WERI-Rb-1 (cell line): ENCODE data around the gene EML2.

Experiments used
- DNase-seq: peaks from one replicate; pipeline ENCODE4 v3.0.0-alpha.2; 2020
- H3K27ac ChIP-seq: fragments of 250-450 bp; sonication (Bioruptor Pico); 2 replicates; pipeline ENCODE4 v1.5.1; 2020; ENCODE audit warnings: mild to moderate bottlenecking, moderate library complexity
- H3K27me3 ChIP-seq: fragments of 250-450 bp; sonication (Bioruptor Pico); 2 replicates; pipeline ENCODE4 v1.5.1; 2021; ENCODE audit warnings: mild to moderate bottlenecking, low read depth, moderate library complexity; ENCODE audit not compliant: insufficient read depth, severe bottlenecking
- H3K36me3 ChIP-seq: fragments of 250-450 bp; sonication (Bioruptor Pico); 2 replicates; pipeline ENCODE4 v1.5.1; 2020; ENCODE audit warnings: mild to moderate bottlenecking, moderate library complexity
- H3K4me3 ChIP-seq: 2 replicates; pipeline ENCODE4 v1.5.1; 2011; ENCODE audit warnings: low read depth, mild to moderate bottlenecking, control low read depth, low read length
- H3K9me3 ChIP-seq: fragments of 250-450 bp; sonication (Bioruptor Pico); 2 replicates; pipeline ENCODE4 v1.5.1; 2021; ENCODE audit warnings: mild to moderate bottlenecking, moderate library complexity; ENCODE audit not compliant: severe bottlenecking
- CTCF ChIP-seq: IDR thresholded peaks from 2 replicates; pipeline ENCODE4 v1.5.1; 2011; ENCODE audit warnings: low read depth, mild to moderate bottlenecking, control low read depth, inconsistent platforms, low read length

Gene EML2

GRCh38 chr19:45601524-45602374 lies 37.4 kb downstream of the EML2 start, which contains the start of gene GPR4:
Gene GPR4, minus strand, starts transcription at chr19:45602212. Its CDS starts 10,346 bp downstream, at chr19:45591866.
- TF ChIP-seq CTCF, result no peak
- Histone ChIP-seq H3K27me3 (peaks cover 54% of the 10 kb centered on the region), H3K27ac (no peak within 1 kb of the TSS), H3K36me3 (no peaks in the 10 kb centered on the region), H3K9me3 (no peaks in the 10 kb centered on the region), H3K4me3 (no peak within 1 kb of the TSS)
- DNase-seq, result peak; percentile 30

- no peak for TF ChIP-seq CTCF
- H3K36me3 ChIP-seq, result no peaks in the 10 kb centered on the region
- no peak overlapping the region for H3K4me3 ChIP-seq
- H3K9me3 ChIP-seq, result no peaks in the 10 kb centered on the region
- peaks cover 54% of the 10 kb centered on the region for H3K27me3 ChIP-seq
- DNase-seq, result no peak
- H3K27ac ChIP-seq, result no peak overlapping the region
Measured at GRCh38 chr19:45601115-45601514, 38.1 kb downstream of the EML2 start.

- Histone ChIP-seq H3K4me3 (no peak overlapping the region), H3K9me3 (no peaks in the 10 kb centered on the region), H3K27me3 (peaks cover 54% of the 10 kb centered on the region), H3K36me3 (no peaks in the 10 kb centered on the region), H3K27ac (no peak overlapping the region)
- DNase-seq, result no peak
- no peak for TF ChIP-seq CTCF
Measured at GRCh38 chr19:45600340-45600885, 38.8 kb downstream of the EML2 start.

- H3K27me3 ChIP-seq, result peaks cover 54% of the 10 kb centered on the region
- no peak overlapping the region for H3K4me3 ChIP-seq
- no peak for DNase-seq
- H3K36me3 ChIP-seq, result no peaks in the 10 kb centered on the region
- no peaks in the 10 kb centered on the region for H3K9me3 ChIP-seq
- no peak for TF ChIP-seq CTCF
- H3K27ac ChIP-seq, result no peak overlapping the region
Measured at GRCh38 chr19:45599286-45599685, 39.9 kb downstream of the EML2 start.

- H3K27ac ChIP-seq, result no peak overlapping the region
- no peak overlapping the region for H3K4me3 ChIP-seq
- peaks cover 54% of the 10 kb centered on the region for H3K27me3 ChIP-seq
- no peaks in the 10 kb centered on the region for H3K9me3 ChIP-seq
- no peaks in the 10 kb centered on the region for H3K36me3 ChIP-seq
- DNase-seq, result no peak
- no peak for TF ChIP-seq CTCF
Measured at GRCh38 chr19:45598267-45599001, 40.8 kb downstream of the EML2 start.
